OCI-LY3 (cell line): Measurements from ENCODE around the gene INSRR.

ENCODE experiments used
- CTCF ChIP-seq: fragments of 200-600, 300-600 bp; sonication (generic); IDR thresholded peaks from 2 replicates; pipeline ENCODE4 v1.5.1; 2014; ENCODE audit warnings: antibody characterized with exemption, low read length, low read depth
- EZH2phosphoT487 ChIP-seq: fragments of 200-600 bp; shearing (Covaris generic); IDR thresholded peaks from 2 replicates; pipeline ENCODE4 v1.6.1; 2018; ENCODE audit warnings: antibody characterized with exemption, mixed run types, low read depth

- no peak for TF ChIP-seq CTCF
- no peak for TF ChIP-seq EZH2phosphoT487
These were observed 40.2 kb upstream of the INSRR start for GRCh38 chr1:156898971-156899664.
